Head of caudate nucleus (tissue), 42 donors: Measurements from ENCODE around the gene FOXRED2.
"Not testable (repeated sequence)": the region's sequence is repeated elsewhere in the genome, so short reads cannot be mapped to it uniquely, and the experiment has no call there.

Source experiments
- DNase-seq, 42 donors: peaks; one replicate each; pipeline versions ENCODE4 v3.0.0 to v3.0.0-alpha.2; 2020 to 2021; ENCODE audit warnings: mixed read lengths in 7 of 42
- intact Hi-C: fragments of 100-400 bp; cut with DNase I; formaldehyde crosslinking; loops from one replicate; pipeline ENCODE4 v1.15.0; 2022

Gene FOXRED2

GRCh38 chr22:36506637-36507517 is at the start of gene FOXRED2:
FOXRED2 (minus strand) TSS chr22:36507040; CDS start chr22:36506422, 618 bp downstream.
- intact Hi-C loops: no loop called here

GRCh38 chr22:36554098-36554497 is 47.3 kb upstream of the FOXRED2 start:
- intact Hi-C loops: no loop called here
- no peak for DNase-seq

More at GRCh38 chr22:36506637-36507517, at the start of gene FOXRED2:
- DNase-seq: peak; percentile 68 to 95 (median 90)

GRCh38 chr22:36552289-36552688 is 45.4 kb upstream of the FOXRED2 start:
- intact Hi-C loops: no loop called here
- DNase-seq: no peak

GRCh38 chr22:36550701-36551495 is 44.1 kb upstream of the FOXRED2 start:
- no peak for DNase-seq
- intact Hi-C loops: no loop called here

- intact Hi-C loops: loop anchor here (10.0 kb wide), 2 partner anchors 216 to 306 kb away; no protein-coding TSS in a partner anchor
- DNase-seq: no peak
These were observed 42.2 kb upstream of the FOXRED2 start for GRCh38 chr22:36549033-36549432.

GRCh38 chr22:36548606-36549005 is 41.8 kb upstream of the FOXRED2 start:
- no peak for DNase-seq
- intact Hi-C loops: loop anchor here (10.0 kb wide), 2 partner anchors 216 to 306 kb away; no protein-coding TSS in a partner anchor

GRCh38 chr22:36546932-36547331 is 40.1 kb upstream of the FOXRED2 start:
- no peak for DNase-seq
- intact Hi-C loops: loop anchor here (10.0 kb wide), 2 partner anchors 218 to 308 kb away; no protein-coding TSS in a partner anchor

- DNase-seq: peak; percentile 29 to 78 (median 58)
These were observed 39.4 kb upstream of the FOXRED2 start for GRCh38 chr22:36546092-36546804.

GRCh38 chr22:36544107-36544620 is 37.3 kb upstream of the FOXRED2 start:
- no peak for DNase-seq
- intact Hi-C loops: loop anchor here (10.0 kb wide), 2 partner anchors 221 to 311 kb away; no protein-coding TSS in a partner anchor

More at GRCh38 chr22:36546092-36546804, 39.4 kb upstream of the FOXRED2 start:
- intact Hi-C loops: loop anchor here (10.0 kb wide), 2 partner anchors 219 to 309 kb away; no protein-coding TSS in a partner anchor

- no peak for DNase-seq
- intact Hi-C loops: loop anchor here (10.0 kb wide), 2 partner anchors 223 to 313 kb away; no protein-coding TSS in a partner anchor
These were observed 35.1 kb upstream of the FOXRED2 start for GRCh38 chr22:36541831-36542411.

GRCh38 chr22:36540867-36541642 is 34.2 kb upstream of the FOXRED2 start:
- no peak for DNase-seq
- intact Hi-C loops: loop anchor here (10.0 kb wide), 2 partner anchors 224 to 314 kb away; no protein-coding TSS in a partner anchor

- no peak for DNase-seq
- intact Hi-C loops: no loop called here
These were observed 31.7 kb upstream of the FOXRED2 start for GRCh38 chr22:36538529-36538928.

GRCh38 chr22:36536717-36537116 is 29.9 kb upstream of the FOXRED2 start:
- intact Hi-C loops: no loop called here
- DNase-seq: peak in 1 of 42 donors; percentile 8

GRCh38 chr22:36533320-36533719 is 26.5 kb upstream of the FOXRED2 start:
- DNase-seq, intact Hi-C loops: not testable (repeated sequence)

GRCh38 chr22:36532466-36532865 is 25.6 kb upstream of the FOXRED2 start:
- intact Hi-C loops: no loop called here
- no peak for DNase-seq

GRCh38 chr22:36528795-36529751 is 22.2 kb upstream of the FOXRED2 start, which contains the start of gene EIF3D:
EIF3D (minus strand) TSS chr22:36529166; CDS start chr22:36526121, 3,045 bp downstream.
- peak; percentile 93 to 99 (median 97) for DNase-seq
- intact Hi-C loops: no loop called here
